Measurements from ENCODE around the gene CTTNBP2. TPM values are rescaled to one million over a fixed set of nuclear protein-coding genes. Genes with fewer than 3 reads are reported as not detected.

CTTNBP2 gene
- total and polyA plus RNA-seq, 2 donors (not counting 1 experiment from before 2014, with no cell fraction given) = 8.3 to 12.0 TPM

DNA sequence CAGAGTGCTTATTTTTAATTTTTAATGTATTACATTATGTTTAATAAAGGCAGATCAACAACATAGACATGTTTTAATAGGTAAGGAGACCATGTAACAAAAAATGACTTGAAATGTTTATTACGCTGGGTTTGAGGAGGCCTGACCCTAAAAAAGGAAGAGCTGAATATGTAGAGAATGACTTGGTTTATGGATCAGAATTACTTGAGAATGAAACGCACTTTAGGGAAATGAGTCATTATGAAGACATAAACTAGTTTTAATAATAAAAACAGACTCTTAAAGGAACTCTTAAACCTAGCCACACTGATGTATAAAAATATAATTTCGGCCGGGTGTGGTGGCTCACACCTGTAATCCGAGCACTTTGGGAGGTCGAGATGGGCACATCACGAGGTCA is 56.5 kb downstream of the CTTNBP2 start:
- Histone ChIP-seq H3K4me2 (ENCODE audit: extremely low read depth, insufficient read depth, low read length) (no peak overlapping the region), H3K9ac (ENCODE audit: insufficient read depth, low read length) (no peak overlapping the region), H3K9me3 (ENCODE audit: control insufficient read depth, insufficient read depth, low read depth, low read length) (no peaks in the 10 kb centered on the region), H3K27ac (ENCODE audit: insufficient read depth, low read length) (peak overlapping the region; percentile 42), H3K79me2 (ENCODE audit: control insufficient read depth, insufficient read depth, low read length) (no peaks in the 10 kb centered on the region), H3K4me1 (ENCODE audit: control insufficient read depth, extremely low read depth, insufficient read depth, low read length) (peaks cover 12% of the 10 kb centered on the region), H3K36me3 (ENCODE audit: control insufficient read depth, insufficient read depth, low read length) (no peaks in the 10 kb centered on the region), H3K27me3 (ENCODE audit: control insufficient read depth, insufficient read depth, low read length) (no peaks in the 10 kb centered on the region), H3K4me3 (replicated peaks in 1 of 4; ENCODE audit: control extremely low read depth in 1 of 4, insufficient read depth in 1 of 4, low read depth in 3 of 4, low read length in 4 of 4) (no peak overlapping the region), H4K20me1 (ENCODE audit: control insufficient read depth, extremely low read depth, insufficient read depth, low read length) (no peaks in the 10 kb centered on the region), H2AFZ (ENCODE audit: low read length) (no peak overlapping the region)
- peak; percentile 37 to 47 for DNase-seq (ENCODE audit: low read depth in 2 of 2)
- TF ChIP-seq, protein P1, sequence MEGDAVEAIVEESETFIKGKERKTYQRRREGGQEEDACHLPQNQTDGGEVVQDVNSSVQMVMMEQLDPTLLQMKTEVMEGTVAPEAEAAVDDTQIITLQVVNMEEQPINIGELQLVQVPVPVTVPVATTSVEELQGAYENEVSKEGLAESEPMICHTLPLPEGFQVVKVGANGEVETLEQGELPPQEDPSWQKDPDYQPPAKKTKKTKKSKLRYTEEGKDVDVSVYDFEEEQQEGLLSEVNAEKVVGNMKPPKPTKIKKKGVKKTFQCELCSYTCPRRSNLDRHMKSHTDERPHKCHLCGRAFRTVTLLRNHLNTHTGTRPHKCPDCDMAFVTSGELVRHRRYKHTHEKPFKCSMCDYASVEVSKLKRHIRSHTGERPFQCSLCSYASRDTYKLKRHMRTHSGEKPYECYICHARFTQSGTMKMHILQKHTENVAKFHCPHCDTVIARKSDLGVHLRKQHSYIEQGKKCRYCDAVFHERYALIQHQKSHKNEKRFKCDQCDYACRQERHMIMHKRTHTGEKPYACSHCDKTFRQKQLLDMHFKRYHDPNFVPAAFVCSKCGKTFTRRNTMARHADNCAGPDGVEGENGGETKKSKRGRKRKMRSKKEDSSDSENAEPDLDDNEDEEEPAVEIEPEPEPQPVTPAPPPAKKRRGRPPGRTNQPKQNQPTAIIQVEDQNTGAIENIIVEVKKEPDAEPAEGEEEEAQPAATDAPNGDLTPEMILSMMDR (conservative IDR thresholded peaks at IDR 0.05 in 1 of 2, IDR thresholded peaks at IDR 0.05 in 1 of 2; ENCODE audit: low read depth in 1 of 2, low read length in 2 of 2) = no peak
- no peak for TF ChIP-seq EZH2 (IDR thresholded peaks at IDR 0.05; ENCODE audit: low read length, missing control alignments)

DNA sequence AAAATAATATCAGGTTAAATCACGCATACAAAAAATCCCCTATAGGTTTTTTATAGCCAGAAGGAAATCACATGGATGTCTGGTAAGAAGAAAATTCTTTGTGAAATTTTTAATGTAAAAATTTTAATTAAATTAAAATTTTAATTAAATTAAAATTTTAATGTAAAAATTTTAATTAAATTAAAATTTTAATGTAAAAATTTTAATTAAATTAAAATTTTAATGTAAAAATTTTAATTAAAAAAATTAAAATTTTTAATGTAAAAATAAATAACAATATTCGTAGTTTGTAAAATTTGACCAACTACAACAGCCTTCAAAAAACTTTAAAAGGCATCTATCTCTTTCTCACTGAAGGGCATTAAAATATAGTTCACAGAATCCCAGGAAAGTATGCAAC is 61.5 kb downstream of the CTTNBP2 start:
- Histone ChIP-seq H3K36me3 (ENCODE audit: control insufficient read depth, insufficient read depth, low read length) (no peaks in the 10 kb centered on the region), H3K27ac (ENCODE audit: insufficient read depth, low read length) (peak overlapping the region; percentile 49), H3K27me3 (ENCODE audit: control insufficient read depth, insufficient read depth, low read length) (no peaks in the 10 kb centered on the region), H3K4me1 (ENCODE audit: control insufficient read depth, extremely low read depth, insufficient read depth, low read length) (peaks cover 12% of the 10 kb centered on the region), H3K9ac (ENCODE audit: insufficient read depth, low read length) (no peak overlapping the region), H2AFZ (ENCODE audit: low read length) (no peak overlapping the region), H3K79me2 (ENCODE audit: control insufficient read depth, insufficient read depth, low read length) (peaks cover 2% of the 10 kb centered on the region), H4K20me1 (ENCODE audit: control insufficient read depth, extremely low read depth, insufficient read depth, low read length) (no peaks in the 10 kb centered on the region), H3K4me3 (replicated peaks in 1 of 4; ENCODE audit: control extremely low read depth in 1 of 4, insufficient read depth in 1 of 4, low read depth in 3 of 4, low read length in 4 of 4) (no peak overlapping the region), H3K4me2 (ENCODE audit: extremely low read depth, insufficient read depth, low read length) (no peak overlapping the region), H3K9me3 (ENCODE audit: control insufficient read depth, insufficient read depth, low read depth, low read length) (no peaks in the 10 kb centered on the region)
- no peak for DNase-seq (ENCODE audit: low read depth in 2 of 2)
- TF ChIP-seq, protein P1 (conservative IDR thresholded peaks at IDR 0.05 in 1 of 2, IDR thresholded peaks at IDR 0.05 in 1 of 2; ENCODE audit: low read depth in 1 of 2, low read length in 2 of 2) = no peak
- TF ChIP-seq EZH2 (IDR thresholded peaks at IDR 0.05; ENCODE audit: low read length, missing control alignments) = no peak

DNA sequence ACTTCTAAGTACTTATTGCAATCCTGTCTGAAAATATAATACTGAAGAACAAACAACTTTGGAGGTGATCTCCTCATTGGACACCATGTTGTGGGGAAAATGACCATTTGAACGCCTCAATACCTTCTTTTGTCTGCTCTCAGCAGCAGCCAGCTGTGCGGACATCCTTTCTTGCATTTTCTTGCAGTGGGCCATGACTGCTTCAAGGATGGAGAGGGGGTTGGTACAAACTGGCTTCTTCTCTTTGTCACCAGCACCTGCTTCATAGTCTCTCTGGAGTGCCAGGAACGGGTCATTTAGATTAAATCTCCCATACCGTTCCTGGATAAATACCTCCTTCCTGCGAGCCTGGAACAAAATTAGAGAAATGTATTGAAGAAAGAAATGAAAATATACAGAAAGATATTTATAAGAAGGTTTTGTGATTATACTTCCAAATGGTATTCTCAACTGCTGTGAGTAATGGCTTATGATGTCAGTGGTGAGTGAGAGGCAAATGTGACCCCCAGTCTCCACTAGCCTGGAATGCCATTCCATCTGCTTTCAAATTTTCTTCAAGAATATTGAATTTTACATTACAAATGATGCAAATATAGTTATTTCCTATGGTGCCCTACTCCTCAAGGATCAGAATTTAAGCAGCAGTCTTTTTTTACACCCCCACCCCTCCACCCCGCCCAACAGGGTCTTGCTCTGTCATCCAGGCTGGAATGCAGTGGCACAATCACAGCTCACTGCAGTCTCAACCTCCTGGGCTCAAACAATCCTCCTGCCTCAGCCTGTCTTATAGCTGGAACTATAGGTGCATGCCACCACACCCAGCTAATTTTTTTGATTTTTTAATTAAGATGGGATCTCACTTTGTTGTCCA is 62.4 kb downstream of the CTTNBP2 start:
- Histone ChIP-seq H3K4me1 (ENCODE audit: control insufficient read depth, extremely low read depth, insufficient read depth, low read length) (peaks cover 12% of the 10 kb centered on the region), H3K4me2 (ENCODE audit: extremely low read depth, insufficient read depth, low read length) (no peak overlapping the region), H3K27me3 (ENCODE audit: control insufficient read depth, insufficient read depth, low read length) (no peaks in the 10 kb centered on the region), H3K9me3 (ENCODE audit: control insufficient read depth, insufficient read depth, low read depth, low read length) (no peaks in the 10 kb centered on the region), H3K79me2 (ENCODE audit: control insufficient read depth, insufficient read depth, low read length) (peaks cover 2% of the 10 kb centered on the region), H3K36me3 (ENCODE audit: control insufficient read depth, insufficient read depth, low read length) (no peaks in the 10 kb centered on the region), H3K27ac (ENCODE audit: insufficient read depth, low read length) (peak overlapping the region; percentile 49), H2AFZ (ENCODE audit: low read length) (no peak overlapping the region), H4K20me1 (ENCODE audit: control insufficient read depth, extremely low read depth, insufficient read depth, low read length) (no peaks in the 10 kb centered on the region), H3K9ac (ENCODE audit: insufficient read depth, low read length) (no peak overlapping the region), H3K4me3 (replicated peaks in 1 of 4; ENCODE audit: control extremely low read depth in 1 of 4, insufficient read depth in 1 of 4, low read depth in 3 of 4, low read length in 4 of 4) (no peak overlapping the region)
- DNase-seq (ENCODE audit: low read depth in 2 of 2) = peak in 1 of 2 donors; percentile 79
- TF ChIP-seq EZH2 (IDR thresholded peaks at IDR 0.05; ENCODE audit: low read length, missing control alignments) = no peak
- TF ChIP-seq, protein P1 (conservative IDR thresholded peaks at IDR 0.05 in 1 of 2, IDR thresholded peaks at IDR 0.05 in 1 of 2; ENCODE audit: low read depth in 1 of 2, low read length in 2 of 2) = no peak

Measured in fibroblast of lung (primary cell).